B cell (primary cell): ENCODE measurements around the gene CADM2. TPM values are rescaled to one million over a fixed set of nuclear protein-coding genes. Genes with fewer than 3 reads are reported as not detected.
"Not testable (repeated sequence)": the region's sequence is repeated elsewhere in the genome, so short reads cannot be mapped to it uniquely, and the experiment has no call there.

Source experiments
- ATAC-seq: fragments of 200-7000 bp; cut with Tn5 transposase; one replicate; pipeline ENCODE4 v1.10.0; 2021; ENCODE audit warnings: low read depth, mild to moderate bottlenecking, moderate number of reproducible peaks, moderate library complexity
- CTCF ChIA-PET: fragments of 350-600 bp; sonication (Branson Sonifier 250); formaldehyde crosslinking; loops from one replicate; lab custom pipeline; 2021; ENCODE audit warnings: antibody characterized with exemption, inconsistent platforms; lab: Charles Lee
- POLR2A ChIA-PET: fragments of 350-600 bp; sonication (Branson Sonifier 250); formaldehyde crosslinking; loops from one replicate; lab custom pipeline; 2021; ENCODE audit warnings: antibody characterized with exemption; lab: Charles Lee
- DNase-seq: peaks from one replicate; pipeline ENCODE4 v3.0.0; 2013
- H2AFZ ChIP-seq: 2 replicates; pipeline ENCODE4 v1.6.1; 2012; ENCODE audit warnings: mild to moderate bottlenecking, low read depth, low read length; ENCODE audit not compliant: insufficient read depth, poor library complexity, severe bottlenecking
- H3K27ac ChIP-seq, 2 donors: 1 replicate in 1 of 2; 2 replicates in 1 of 2; pipeline ENCODE4 v1.5.1; 2012 to 2013; ENCODE audit warnings: low read length in 2 of 2, mild to moderate bottlenecking in 2 of 2, moderate library complexity in 1 of 2
- H3K27me3 ChIP-seq, 4 experiments: fragments of 200-600 bp in 1 of 4; sonication (generic) in 1 of 4; replicated peaks in 1 of 4; 1 replicate in 2 of 4; 2 replicates in 2 of 4; pipeline versions ENCODE4 v1.6.1 to v1.7.0; 2013 to 2016; ENCODE audit warnings: low read length in 3 of 4, mild to moderate bottlenecking in 2 of 4, mixed read lengths in 1 of 4, moderate library complexity in 1 of 4; ENCODE audit not compliant: insufficient read depth in 4 of 4, control insufficient read depth in 3 of 4; ENCODE audit errors: control extremely low read depth in 1 of 4
- H3K36me3 ChIP-seq, 2 experiments: replicated peaks in 1 of 2; 1 replicate in 1 of 2; 2 replicates in 1 of 2; pipeline versions ENCODE4 v1.6.1 to v1.7.1; 2013; ENCODE audit warnings: low read length in 1 of 2; ENCODE audit not compliant: insufficient read depth in 2 of 2, control insufficient read depth in 1 of 2; ENCODE audit errors: control extremely low read depth in 1 of 2, extremely low read depth in 1 of 2
- H3K4me1 ChIP-seq, 2 donors: fragments of 200-600 bp in 1 of 2; sonication (generic) in 1 of 2; 1 replicate in 1 of 2; 2 replicates in 1 of 2; pipeline versions ENCODE4 v1.5.1 to v1.6.1; 2013 to 2017; ENCODE audit warnings: low read length in 2 of 2; ENCODE audit not compliant: control insufficient read depth in 2 of 2, insufficient read depth in 2 of 2
- H3K4me2 ChIP-seq: replicated peaks from 2 replicates; pipeline ENCODE3; 2012; ENCODE audit warnings: mild to moderate bottlenecking, low read depth, low read length; ENCODE audit not compliant: poor library complexity, severe bottlenecking
- H3K4me3 ChIP-seq, 5 experiments: fragments of 200-600 bp in 1 of 5; sonication (generic) in 1 of 5; 1 replicate in 3 of 5; 2 replicates in 2 of 5; pipeline versions ENCODE4 v1.5.1 to v1.7.0; 2011 to 2016; ENCODE audit warnings: low read length in 4 of 5, mild to moderate bottlenecking in 4 of 5, low read depth in 2 of 5, control low read depth in 1 of 5, moderate library complexity in 1 of 5; ENCODE audit not compliant: insufficient read depth in 1 of 5; ENCODE audit errors: control extremely low read depth in 1 of 5, extremely low read depth in 1 of 5
- H3K79me2 ChIP-seq: fragments of 200-600 bp; sonication (generic); one replicate; pipeline ENCODE4 v1.6.0; 2016; ENCODE audit warnings: low read length; ENCODE audit not compliant: control insufficient read depth, insufficient read depth
- H3K9ac ChIP-seq: fragments of 200-600 bp; sonication (generic); 2 replicates; pipeline ENCODE4 v1.6.1; 2017; ENCODE audit warnings: mild to moderate bottlenecking, low read length, moderate library complexity
- H3K9me3 ChIP-seq, 3 donors: one replicate each; pipeline versions ENCODE4 v1.6.1 to v1.7.1; 2013; ENCODE audit warnings: low read length in 2 of 3; ENCODE audit not compliant: control insufficient read depth in 2 of 3, insufficient read depth in 1 of 3; ENCODE audit errors: control extremely low read depth in 1 of 3
- H4K20me1 ChIP-seq: 2 replicates; pipeline ENCODE4 v1.6.0; 2012; ENCODE audit warnings: mild to moderate bottlenecking, low read length; ENCODE audit not compliant: insufficient read depth, control insufficient read depth, poor library complexity, severe bottlenecking
- H3K27ac Mint-ChIP-seq: one replicate; pipeline ENCODE4 v1.8.0; 2021; ENCODE audit warnings: mixed read lengths
- H3K27me3 Mint-ChIP-seq: one replicate; pipeline ENCODE4 v1.8.0; 2021; ENCODE audit warnings: mixed read lengths
- H3K4me1 Mint-ChIP-seq: one replicate; pipeline ENCODE4 v1.8.0; 2021; ENCODE audit warnings: mixed read lengths
- H3K4me3 Mint-ChIP-seq: one replicate; pipeline ENCODE4 v1.8.0; 2021; ENCODE audit warnings: mixed read lengths
- H3K9me3 Mint-ChIP-seq: one replicate; pipeline ENCODE4 v1.8.0; 2022; ENCODE audit warnings: mixed read lengths; ENCODE audit not compliant: insufficient read depth
- WGBS: methylation state at CpG from one replicate; pipeline ENCODE4 v1.1.5; 2013; ENCODE audit warnings: missing lambda C conversion rate; ENCODE audit not compliant: insufficient coverage; 5-methylcytosine and 5-hydroxymethylcytosine counted together
- intact Hi-C: fragments of 100-400 bp; cut with micrococcal nuclease; formaldehyde crosslinking; loops from one replicate; pipeline ENCODE4 v1.10.0; 2022
- polyA plus RNA-seq: library from polyadenylated mRNA; depleted of rRNA; stranded (reverse); fragments of >200 nt; gene quantifications from 2 replicates; pipeline ENCODE4 v1.2.3, GENCODE V29; 2012
- total RNA-seq, 2 donors: library from RNA; stranded (reverse); fragments of 120-200 nt in 1 of 2; gene quantifications; 1 replicate in 1 of 2; 2 replicates in 1 of 2; pipeline versions ENCODE4 v1.2.3 to v1.2.4, GENCODE V29; 2013 to 2022

CADM2 gene
- total and polyA plus RNA-seq, 2 donors (not counting 1 experiment from before 2014, with no cell fraction given) = 0.10 to 0.37 TPM

GRCh38 chr3:85504785-85505511, 546.2 kb downstream of the CADM2 start:
- ATAC-seq, POLR2A ChIA-PET, intact Hi-C loops, H3K4me3 Mint-ChIP-seq, DNase-seq, H3K4me1 Mint-ChIP-seq, H3K27ac Mint-ChIP-seq, H3K4me2 ChIP-seq, CTCF ChIA-PET, H3K9ac ChIP-seq, H3K4me1 ChIP-seq, H3K27ac ChIP-seq, H3K9me3 Mint-ChIP-seq, H4K20me1 ChIP-seq, H3K9me3 ChIP-seq, H2AFZ ChIP-seq, H3K27me3 Mint-ChIP-seq, H3K27me3 ChIP-seq, H3K36me3 ChIP-seq, H3K79me2 ChIP-seq: not testable (repeated sequence)
- peak overlapping the region in 1 of 5 experiments; percentile 2 for H3K4me3 ChIP-seq
- WGBS = 95% methylated on average over 18 of the region's 41 CpGs

GRCh38 chr3:85507052-85507451, 548.3 kb downstream of the CADM2 start:
- H3K9me3 ChIP-seq, H3K4me3 ChIP-seq, H3K27ac ChIP-seq, H3K27me3 Mint-ChIP-seq, H3K79me2 ChIP-seq, H3K9ac ChIP-seq, H3K4me1 Mint-ChIP-seq, H3K9me3 Mint-ChIP-seq, H3K4me1 ChIP-seq, intact Hi-C loops, CTCF ChIA-PET, H3K4me2 ChIP-seq, H3K27me3 ChIP-seq, H2AFZ ChIP-seq, POLR2A ChIA-PET, H3K36me3 ChIP-seq, H3K27ac Mint-ChIP-seq, H4K20me1 ChIP-seq, DNase-seq, ATAC-seq, H3K4me3 Mint-ChIP-seq: not testable (repeated sequence)
- WGBS = no CpG with 5 or more reads among the region's 5 CpGs
